Stomach (tissue), 4 donors: ENCODE measurements around the gene S100P.

ENCODE experiments used
- CTCF ChIP-seq, 7 experiments: fragments of 450-650 bp in 4 of 7; fragments of 200-600 bp in 3 of 7; sonication (generic) in 3 of 7; IDR thresholded peaks; one replicate each; pipeline ENCODE4 v1.5.1; 2016 to 2019; ENCODE audit warnings: antibody characterized with exemption in 7 of 7, control low read depth in 2 of 7, mild to moderate bottlenecking in 1 of 7
- POLR2A ChIP-seq, 4 donors: fragments of 450-650 bp; IDR thresholded peaks; one replicate each; pipeline ENCODE4 v1.6.1; 2016; ENCODE audit warnings: antibody characterized with exemption in 4 of 4, control low read depth in 2 of 4, mild to moderate bottlenecking in 1 of 4, moderate library complexity in 1 of 4

GRCh38 chr4:6655924-6656323 lies 37.8 kb upstream of the S100P start:
- no peak for TF ChIP-seq POLR2A (IDR thresholded peaks at IDR 0.05)
- no peak for TF ChIP-seq CTCF (IDR thresholded peaks at IDR 0.05)
